Liver (tissue), 9 donors: Measurements from ENCODE around the gene SIPA1L3. TPM values are rescaled to one million over a fixed set of nuclear protein-coding genes. Genes with fewer than 3 reads are reported as not detected.

ENCODE experiments used
- DNase-seq: peaks from one replicate; pipeline ENCODE4 v3.0.0-alpha.2; 2017; ENCODE audit warnings: low spot score
- H3K27ac ChIP-seq, 2 donors: one replicate each; pipeline ENCODE4 v1.7.0; 2013; ENCODE audit warnings: inconsistent platforms in 2 of 2, low read length in 2 of 2, control low read depth in 1 of 2, low read depth in 1 of 2, mild to moderate bottlenecking in 1 of 2
- H3K27me3 ChIP-seq, 4 donors: one replicate each; pipeline versions ENCODE4 v1.6.1 to v1.7.0; 2013; ENCODE audit warnings: low read length in 3 of 4, inconsistent platforms in 1 of 4, mild to moderate bottlenecking in 1 of 4, moderate library complexity in 1 of 4; ENCODE audit not compliant: control insufficient read depth in 4 of 4, insufficient read depth in 4 of 4
- H3K36me3 ChIP-seq, 4 donors: one replicate each; pipeline versions ENCODE4 v1.6.1 to v1.7.0; 2013; ENCODE audit warnings: low read length in 3 of 4, mild to moderate bottlenecking in 3 of 4, low read depth in 1 of 4, moderate library complexity in 1 of 4; ENCODE audit not compliant: control insufficient read depth in 4 of 4, insufficient read depth in 3 of 4
- H3K4me1 ChIP-seq, 4 donors: one replicate each; pipeline versions ENCODE4 v1.6.1 to v1.7.0; 2013; ENCODE audit warnings: low read length in 3 of 4, mild to moderate bottlenecking in 3 of 4, moderate library complexity in 1 of 4; ENCODE audit not compliant: control insufficient read depth in 4 of 4, insufficient read depth in 4 of 4
- H3K4me3 ChIP-seq, 3 donors: one replicate each; pipeline versions ENCODE4 v1.6.1 to v1.7.0; 2013; ENCODE audit warnings: low read length in 3 of 3, control low read depth in 1 of 3, low read depth in 1 of 3, mild to moderate bottlenecking in 1 of 3
- H3K9ac ChIP-seq, 2 donors: one replicate each; pipeline ENCODE4 v1.7.0; 2013; ENCODE audit warnings: low read length in 2 of 2, mild to moderate bottlenecking in 2 of 2, moderate library complexity in 2 of 2, control low read depth in 1 of 2, low read depth in 1 of 2
- H3K9me3 ChIP-seq, 4 donors: one replicate each; pipeline versions ENCODE4 v1.6.1 to v1.7.0; 2013; ENCODE audit warnings: low read length in 3 of 4; ENCODE audit not compliant: control insufficient read depth in 4 of 4
- EGR1 ChIP-seq, 2 donors: IDR thresholded peaks; 2 replicates each; pipeline ENCODE4 v1.6.1; 2016 to 2018; ENCODE audit warnings: antibody characterized with exemption in 2 of 2, low read depth in 2 of 2
- FOXA1 ChIP-seq: IDR thresholded peaks from 2 replicates; pipeline ENCODE4 v1.6.1; 2016; ENCODE audit warnings: antibody characterized with exemption
- FOXA2 ChIP-seq: IDR thresholded peaks from 2 replicates; pipeline ENCODE4 v1.6.1; 2016; ENCODE audit warnings: antibody characterized with exemption
- GABPA ChIP-seq, 2 donors: IDR thresholded peaks in 1 of 2; conservative IDR thresholded peaks in 1 of 2; 2 replicates each; pipeline ENCODE4 v1.6.1; 2016; ENCODE audit warnings: antibody characterized with exemption in 2 of 2, mild to moderate bottlenecking in 1 of 2, moderate library complexity in 1 of 2
- HNF4A ChIP-seq, 2 donors: conservative IDR thresholded peaks; 2 replicates each; pipeline ENCODE4 v1.6.1; 2016; ENCODE audit warnings: antibody characterized with exemption in 2 of 2, mild to moderate bottlenecking in 2 of 2
- NR2F2 ChIP-seq: IDR thresholded peaks from 2 replicates; pipeline ENCODE4 v1.6.1; 2016; ENCODE audit warnings: antibody characterized with exemption
- RXRA ChIP-seq, 2 donors: IDR thresholded peaks; 2 replicates each; pipeline ENCODE4 v1.6.1; 2017 to 2018; ENCODE audit warnings: antibody characterized with exemption in 2 of 2, mild to moderate bottlenecking in 1 of 2
- SP1 ChIP-seq: IDR thresholded peaks from 2 replicates; pipeline ENCODE4 v1.6.1; 2018; ENCODE audit warnings: antibody characterized with exemption, mild to moderate bottlenecking
- TAF1 ChIP-seq: conservative IDR thresholded peaks from 2 replicates; pipeline ENCODE4 v1.6.1; 2016; ENCODE audit warnings: antibody characterized with exemption, mild to moderate bottlenecking
- YY1 ChIP-seq: IDR thresholded peaks from 2 replicates; pipeline ENCODE4 v1.6.1; 2016; ENCODE audit warnings: antibody characterized with exemption, mild to moderate bottlenecking
- WGBS: extraction: QIAGEN DNeasy Blood & Tissue Kit; methylation state at CpG from one replicate; pipeline ENCODE4 v1.1.7; 2013; 5-methylcytosine and 5-hydroxymethylcytosine counted together
- polyA plus RNA-seq, 2 donors: library from polyadenylated mRNA; stranded (reverse) in 1 of 2; unstranded in 1 of 2; fragments of 200-250 nt in 1 of 2; fragments of >200 nt in 1 of 2; fragmentation: Nextera tagmentation in 1 of 2; extraction: Ambion mirVana in 1 of 2; gene quantifications; one replicate each; pipeline versions ENCODE4 v1.2.1 to v1.2.3, GENCODE V29; 2013 to 2015
- total RNA-seq, 2 donors: library from RNA; depleted of rRNA; stranded (reverse); fragments of >200 nt; gene quantifications; one replicate each; pipeline ENCODE4 v1.2.3, GENCODE V29; 2014
- TF ChIP-seq, protein P1 (sequence below): IDR thresholded peaks from 2 replicates; pipeline ENCODE4 v1.6.1; 2016; ENCODE audit warnings: antibody characterized with exemption, mild to moderate bottlenecking
- TF ChIP-seq, protein P2 (sequence below): IDR thresholded peaks from 2 replicates; pipeline ENCODE4 v1.6.1; 2016; ENCODE audit warnings: antibody characterized with exemption
- TF ChIP-seq, protein P3 (sequence below): fragments of 150-350 bp; IDR thresholded peaks from 2 replicates; pipeline ENCODE4 v1.5.1; 2017; ENCODE audit warnings: improper control_type of control experiment, low read depth, low read length; ENCODE audit not compliant: missing input control
- donor health status: healthy.
- donor health status: healthy.
- donor health status: healthy.
- donor health status: healthy.
- donor health status: healthy.

The SIPA1L3 gene
- total and polyA plus RNA-seq, 4 donors, result 2.4 to 10.0 (median 4.4) TPM

DNA sequence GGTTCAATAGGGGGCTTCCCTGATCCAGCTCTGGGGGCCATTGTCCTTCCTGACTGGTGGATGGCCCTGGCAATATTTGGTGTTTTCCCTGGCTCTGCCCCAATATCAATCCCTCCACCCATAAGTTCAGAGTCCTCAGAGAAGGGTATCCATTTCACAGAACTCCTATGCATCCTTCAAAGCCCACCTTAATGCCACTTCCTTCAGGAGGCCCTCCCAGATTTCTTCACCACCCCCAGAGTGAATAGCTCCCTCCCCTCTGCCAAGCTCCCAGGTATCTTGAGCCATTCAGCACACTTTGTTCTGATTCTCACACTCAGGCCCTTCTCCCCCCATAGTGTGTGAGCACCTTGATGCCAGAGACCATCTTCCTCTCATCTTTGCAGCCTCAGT, 343.4 kb downstream of the SIPA1L3 start (continued):
- TF ChIP-seq, protein P1, sequence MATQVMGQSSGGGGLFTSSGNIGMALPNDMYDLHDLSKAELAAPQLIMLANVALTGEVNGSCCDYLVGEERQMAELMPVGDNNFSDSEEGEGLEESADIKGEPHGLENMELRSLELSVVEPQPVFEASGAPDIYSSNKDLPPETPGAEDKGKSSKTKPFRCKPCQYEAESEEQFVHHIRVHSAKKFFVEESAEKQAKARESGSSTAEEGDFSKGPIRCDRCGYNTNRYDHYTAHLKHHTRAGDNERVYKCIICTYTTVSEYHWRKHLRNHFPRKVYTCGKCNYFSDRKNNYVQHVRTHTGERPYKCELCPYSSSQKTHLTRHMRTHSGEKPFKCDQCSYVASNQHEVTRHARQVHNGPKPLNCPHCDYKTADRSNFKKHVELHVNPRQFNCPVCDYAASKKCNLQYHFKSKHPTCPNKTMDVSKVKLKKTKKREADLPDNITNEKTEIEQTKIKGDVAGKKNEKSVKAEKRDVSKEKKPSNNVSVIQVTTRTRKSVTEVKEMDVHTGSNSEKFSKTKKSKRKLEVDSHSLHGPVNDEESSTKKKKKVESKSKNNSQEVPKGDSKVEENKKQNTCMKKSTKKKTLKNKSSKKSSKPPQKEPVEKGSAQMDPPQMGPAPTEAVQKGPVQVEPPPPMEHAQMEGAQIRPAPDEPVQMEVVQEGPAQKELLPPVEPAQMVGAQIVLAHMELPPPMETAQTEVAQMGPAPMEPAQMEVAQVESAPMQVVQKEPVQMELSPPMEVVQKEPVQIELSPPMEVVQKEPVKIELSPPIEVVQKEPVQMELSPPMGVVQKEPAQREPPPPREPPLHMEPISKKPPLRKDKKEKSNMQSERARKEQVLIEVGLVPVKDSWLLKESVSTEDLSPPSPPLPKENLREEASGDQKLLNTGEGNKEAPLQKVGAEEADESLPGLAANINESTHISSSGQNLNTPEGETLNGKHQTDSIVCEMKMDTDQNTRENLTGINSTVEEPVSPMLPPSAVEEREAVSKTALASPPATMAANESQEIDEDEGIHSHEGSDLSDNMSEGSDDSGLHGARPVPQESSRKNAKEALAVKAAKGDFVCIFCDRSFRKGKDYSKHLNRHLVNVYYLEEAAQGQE, result no peak
- no peak for TF ChIP-seq YY1
- no peak for TF ChIP-seq EGR1 (IDR thresholded peaks at IDR 0.05; ENCODE audit: low read depth in 2 of 2)
- TF ChIP-seq, protein P2, sequence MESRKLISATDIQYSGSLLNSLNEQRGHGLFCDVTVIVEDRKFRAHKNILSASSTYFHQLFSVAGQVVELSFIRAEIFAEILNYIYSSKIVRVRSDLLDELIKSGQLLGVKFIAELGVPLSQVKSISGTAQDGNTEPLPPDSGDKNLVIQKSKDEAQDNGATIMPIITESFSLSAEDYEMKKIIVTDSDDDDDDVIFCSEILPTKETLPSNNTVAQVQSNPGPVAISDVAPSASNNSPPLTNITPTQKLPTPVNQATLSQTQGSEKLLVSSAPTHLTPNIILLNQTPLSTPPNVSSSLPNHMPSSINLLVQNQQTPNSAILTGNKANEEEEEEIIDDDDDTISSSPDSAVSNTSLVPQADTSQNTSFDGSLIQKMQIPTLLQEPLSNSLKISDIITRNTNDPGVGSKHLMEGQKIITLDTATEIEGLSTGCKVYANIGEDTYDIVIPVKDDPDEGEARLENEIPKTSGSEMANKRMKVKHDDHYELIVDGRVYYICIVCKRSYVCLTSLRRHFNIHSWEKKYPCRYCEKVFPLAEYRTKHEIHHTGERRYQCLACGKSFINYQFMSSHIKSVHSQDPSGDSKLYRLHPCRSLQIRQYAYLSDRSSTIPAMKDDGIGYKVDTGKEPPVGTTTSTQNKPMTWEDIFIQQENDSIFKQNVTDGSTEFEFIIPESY, result no peak

DNA sequence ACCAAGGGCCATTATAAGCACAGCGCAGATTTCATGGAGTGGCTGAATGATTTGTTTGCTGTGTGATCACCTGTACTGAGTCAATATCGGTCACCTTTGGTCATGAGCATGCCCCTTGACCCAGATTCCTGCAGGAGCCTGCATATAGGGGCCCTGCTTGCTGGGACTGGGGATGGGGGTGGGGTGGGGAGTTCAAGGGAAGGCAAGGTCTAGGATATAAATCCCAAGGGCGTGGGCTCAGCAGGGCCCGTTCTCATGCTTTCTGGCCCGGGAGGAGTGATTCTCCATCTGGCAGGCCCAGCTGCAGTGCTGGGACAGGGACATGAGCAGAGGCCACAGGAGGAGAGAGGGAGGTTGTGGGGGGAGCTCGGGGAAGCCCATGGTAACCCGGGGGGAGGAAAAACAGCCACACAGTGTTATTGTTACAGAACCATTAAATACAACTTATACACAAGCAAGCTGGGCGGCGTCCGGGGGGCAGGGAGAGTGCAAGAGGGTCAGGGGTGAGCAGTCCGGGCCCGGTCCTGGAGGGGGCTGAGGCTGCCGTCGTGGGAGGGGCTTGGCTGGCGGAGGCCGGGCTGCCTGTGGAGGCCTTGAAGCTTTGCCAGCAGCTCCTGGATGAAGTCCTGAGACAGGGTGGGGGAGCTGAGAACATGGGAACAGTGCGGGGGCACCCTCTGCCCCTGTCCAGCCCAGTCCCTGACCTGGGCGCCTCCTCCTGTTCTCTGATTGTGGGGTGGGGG, 344.0 kb downstream of the SIPA1L3 start:
- peaks cover 9 to 24% (median 13%) of the 10 kb centered on the region in 4 donors for H3K4me1 ChIP-seq
- peaks cover 0 to 2% (median 1%) of the 10 kb centered on the region in 4 donors for H3K27me3 ChIP-seq
- H3K4me3 ChIP-seq, result no peak overlapping the region
- 31% methylated on average over 18 of the region's 18 CpGs for WGBS
- no peaks in the 10 kb centered on the region for H3K36me3 ChIP-seq
- peak overlapping the region; percentile 63 to 72 for H3K27ac ChIP-seq
- no peak overlapping the region for H3K9ac ChIP-seq
- TF ChIP-seq, protein P3, sequence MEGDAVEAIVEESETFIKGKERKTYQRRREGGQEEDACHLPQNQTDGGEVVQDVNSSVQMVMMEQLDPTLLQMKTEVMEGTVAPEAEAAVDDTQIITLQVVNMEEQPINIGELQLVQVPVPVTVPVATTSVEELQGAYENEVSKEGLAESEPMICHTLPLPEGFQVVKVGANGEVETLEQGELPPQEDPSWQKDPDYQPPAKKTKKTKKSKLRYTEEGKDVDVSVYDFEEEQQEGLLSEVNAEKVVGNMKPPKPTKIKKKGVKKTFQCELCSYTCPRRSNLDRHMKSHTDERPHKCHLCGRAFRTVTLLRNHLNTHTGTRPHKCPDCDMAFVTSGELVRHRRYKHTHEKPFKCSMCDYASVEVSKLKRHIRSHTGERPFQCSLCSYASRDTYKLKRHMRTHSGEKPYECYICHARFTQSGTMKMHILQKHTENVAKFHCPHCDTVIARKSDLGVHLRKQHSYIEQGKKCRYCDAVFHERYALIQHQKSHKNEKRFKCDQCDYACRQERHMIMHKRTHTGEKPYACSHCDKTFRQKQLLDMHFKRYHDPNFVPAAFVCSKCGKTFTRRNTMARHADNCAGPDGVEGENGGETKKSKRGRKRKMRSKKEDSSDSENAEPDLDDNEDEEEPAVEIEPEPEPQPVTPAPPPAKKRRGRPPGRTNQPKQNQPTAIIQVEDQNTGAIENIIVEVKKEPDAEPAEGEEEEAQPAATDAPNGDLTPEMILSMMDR, result no peak
- peak; percentile 70 for TF ChIP-seq NR2F2
- peak; percentile 71 to 90 for TF ChIP-seq RXRA (IDR thresholded peaks at IDR 0.05)
- TF ChIP-seq, protein P2, result no peak
- TF ChIP-seq TAF1, result no peak
- TF ChIP-seq SP1, result peak; percentile 57
- TF ChIP-seq HNF4A (conservative IDR thresholded peaks at IDR 0.05), result peak in 1 of 2 donors; percentile 44
- TF ChIP-seq YY1, result peak; percentile 65
- TF ChIP-seq FOXA2, result peak; percentile 92
- TF ChIP-seq GABPA (IDR thresholded peaks at IDR 0.05 in 1 of 2, conservative IDR thresholded peaks at IDR 0.05 in 1 of 2), result no peak
- peak; percentile 86 for TF ChIP-seq FOXA1
- no peak for TF ChIP-seq EGR1 (IDR thresholded peaks at IDR 0.05; ENCODE audit: low read depth in 2 of 2)
- DNase-seq, result peak; percentile 61
- H3K9me3 ChIP-seq, result no peaks in the 10 kb centered on the region
